ENCODE results near the gene ZNF454.

Gene ZNF454

DNA sequence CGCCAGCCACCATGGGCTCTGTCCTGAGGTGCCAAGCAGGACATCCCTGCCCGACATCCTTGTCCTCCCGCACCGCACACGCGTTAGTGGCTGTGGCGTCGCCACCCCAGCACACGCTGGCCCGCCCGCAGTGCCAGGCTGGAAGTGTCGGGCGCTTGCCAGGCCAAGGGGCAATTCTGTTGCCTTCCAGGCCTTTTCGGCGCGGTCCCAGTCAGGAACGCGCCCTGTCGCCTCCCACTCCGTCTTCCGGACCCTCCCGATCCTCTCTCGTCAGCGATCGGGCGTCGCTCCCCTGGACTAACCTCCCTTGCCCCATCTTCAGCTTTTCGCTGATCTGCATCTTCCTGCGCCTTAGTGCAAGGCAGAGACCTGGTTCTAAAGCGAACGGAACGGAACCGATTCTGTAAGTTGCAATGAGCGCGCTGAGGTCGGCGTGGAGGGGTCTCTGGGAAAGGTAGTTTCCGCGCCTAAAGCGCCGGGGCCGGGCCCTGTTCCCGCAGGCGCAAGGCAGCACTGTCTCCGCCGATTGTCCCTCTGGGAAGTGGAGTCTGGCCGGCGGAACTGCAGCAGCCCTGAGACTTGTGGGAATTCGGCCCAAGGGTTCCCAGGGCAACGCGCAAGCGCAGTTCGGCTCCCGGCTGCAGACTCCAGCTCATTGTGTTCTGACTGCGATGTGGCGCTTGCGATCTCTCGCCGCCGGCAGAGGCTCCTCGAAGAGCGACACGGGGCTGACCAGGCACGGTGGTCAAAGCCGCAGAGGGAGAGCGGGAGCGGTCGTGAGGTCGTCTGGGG, at the start of gene ZNF454:
Gene ZNF454, plus strand, starts transcription at position 630 of the 792 bp plus-strand sequence. CDS start 1,594 bp downstream, outside the sequence.
- no peak for DNase-seq (ENCODE audit: low spot score)

DNA sequence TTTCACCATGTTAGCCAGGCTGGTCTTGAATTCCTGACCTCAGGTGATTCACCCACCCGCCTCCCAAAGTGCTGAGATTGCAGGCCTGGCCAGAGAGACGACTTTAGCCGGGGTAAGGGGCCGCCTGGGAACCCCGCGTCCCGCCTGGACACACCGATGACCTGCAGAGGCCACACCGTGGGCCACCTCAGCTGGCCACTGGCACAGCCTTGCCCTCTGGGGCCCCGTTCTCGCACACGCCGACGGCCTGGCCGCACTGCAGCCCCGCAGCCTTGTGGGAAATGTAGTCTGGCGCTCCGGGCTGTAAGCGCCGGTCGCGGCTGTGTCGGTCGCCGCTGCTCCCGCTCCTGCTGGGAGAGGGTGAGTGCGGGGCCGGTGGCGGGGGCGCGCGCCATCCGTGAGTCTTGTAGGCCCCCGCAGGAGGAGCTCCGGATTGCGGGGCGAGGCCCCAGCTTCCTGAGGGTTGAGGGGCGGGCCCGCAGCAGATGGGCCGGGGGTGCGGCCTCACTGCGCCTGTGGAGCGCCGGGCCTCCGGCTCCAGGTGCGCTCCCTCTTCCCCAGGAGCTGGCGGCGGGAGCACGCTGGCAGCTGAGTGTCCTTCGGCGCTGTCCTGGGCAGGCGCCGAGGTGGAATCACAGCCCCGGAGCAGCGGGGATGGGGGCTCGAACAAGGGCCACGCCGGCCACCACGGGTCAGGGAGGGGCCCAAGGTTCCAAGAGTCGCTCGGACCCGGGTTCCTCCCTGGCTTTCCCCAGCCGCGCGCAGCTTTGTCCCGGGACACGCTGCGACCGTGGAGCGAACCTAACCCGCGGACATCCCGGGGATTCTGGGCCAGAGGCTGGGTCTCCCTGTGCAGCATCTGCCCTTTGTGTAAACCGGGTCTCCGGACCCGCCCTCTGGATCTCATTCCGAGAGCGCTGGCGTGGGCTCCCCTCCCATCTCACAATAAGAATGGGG, 45.1 kb upstream of the ZNF454 start, which contains the start of gene ZFP2:
Gene ZFP2, plus strand, starts transcription at position 299 of the 957 bp plus-strand sequence. CDS start 35,401 bp downstream, outside the sequence.
- peak; percentile 55 for DNase-seq (ENCODE audit: low spot score)

DNA sequence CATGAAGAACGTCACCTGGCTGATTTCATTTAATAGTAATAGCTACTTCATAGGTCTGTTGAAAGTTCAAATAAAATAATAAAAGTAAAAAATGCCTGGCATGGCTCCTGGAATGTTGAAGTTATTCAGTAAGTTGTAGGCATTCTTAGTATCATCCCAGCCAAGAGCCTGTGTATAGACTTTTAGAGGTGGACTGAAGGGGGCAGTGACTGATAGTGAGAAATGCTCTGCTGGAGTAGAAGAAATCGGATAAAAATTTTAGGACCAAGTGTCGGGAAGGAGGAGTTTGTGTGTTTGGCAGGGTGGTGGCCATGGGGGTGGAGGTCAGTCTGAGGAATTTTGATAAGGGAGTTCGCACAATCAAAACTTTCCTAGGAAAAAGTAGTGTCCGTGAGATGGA, 41.7 kb upstream of the ZNF454 start:
- DNase-seq (ENCODE audit: low spot score): no peak

DNA sequence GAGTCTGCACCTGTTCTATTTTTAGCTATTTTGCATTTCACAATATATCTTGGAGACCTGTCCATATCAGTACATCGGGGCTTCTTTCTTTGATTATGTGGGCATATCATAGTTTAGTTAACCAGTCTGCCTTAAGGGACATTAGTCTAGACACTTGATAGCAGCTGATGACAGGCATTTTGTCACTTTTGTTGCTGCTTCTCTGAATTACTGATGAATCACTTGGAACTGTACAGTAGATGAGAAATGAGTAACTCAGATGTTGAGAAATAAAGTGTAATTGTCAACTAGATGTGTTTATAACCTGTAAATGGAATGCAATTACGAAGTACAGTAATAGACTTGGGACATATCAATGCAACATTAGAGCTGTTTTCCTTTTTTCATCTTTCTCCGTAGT, 38.1 kb upstream of the ZNF454 start:
- DNase-seq (ENCODE audit: low spot score): no peak

DNA sequence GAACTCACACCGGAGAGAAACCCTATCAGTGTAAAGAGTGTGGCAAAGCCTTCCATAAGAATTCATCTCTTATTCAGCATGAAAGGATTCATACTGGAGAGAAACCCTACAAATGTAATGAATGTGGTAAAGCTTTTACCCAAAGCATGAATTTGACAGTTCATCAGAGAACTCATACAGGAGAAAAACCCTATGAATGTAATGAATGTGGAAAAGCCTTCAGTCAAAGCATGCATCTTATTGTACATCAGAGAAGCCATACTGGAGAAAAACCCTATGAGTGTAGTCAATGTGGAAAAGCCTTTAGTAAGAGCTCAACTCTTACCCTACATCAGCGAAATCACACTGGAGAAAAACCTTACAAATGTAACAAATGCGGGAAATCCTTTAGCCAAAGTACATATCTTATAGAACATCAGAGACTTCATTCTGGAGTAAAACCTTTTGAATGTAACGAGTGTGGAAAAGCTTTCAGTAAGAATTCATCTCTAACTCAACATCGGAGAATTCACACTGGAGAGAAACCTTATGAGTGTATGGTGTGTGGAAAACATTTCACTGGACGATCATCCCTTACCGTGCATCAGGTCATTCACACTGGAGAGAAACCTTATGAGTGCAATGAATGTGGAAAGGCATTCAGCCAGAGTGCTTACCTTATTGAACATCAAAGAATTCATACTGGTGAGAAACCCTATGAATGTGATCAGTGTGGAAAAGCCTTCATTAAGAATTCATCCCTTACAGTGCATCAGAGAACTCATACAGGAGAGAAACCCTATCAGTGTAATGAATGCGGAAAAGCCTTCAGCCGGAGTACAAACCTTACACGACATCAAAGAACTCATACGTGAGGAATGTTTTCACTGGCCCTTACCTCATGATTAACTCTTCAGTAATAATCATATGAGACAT, 8.9 kb upstream of the ZNF454 start:
- no peak for DNase-seq (ENCODE audit: low spot score)

DNA sequence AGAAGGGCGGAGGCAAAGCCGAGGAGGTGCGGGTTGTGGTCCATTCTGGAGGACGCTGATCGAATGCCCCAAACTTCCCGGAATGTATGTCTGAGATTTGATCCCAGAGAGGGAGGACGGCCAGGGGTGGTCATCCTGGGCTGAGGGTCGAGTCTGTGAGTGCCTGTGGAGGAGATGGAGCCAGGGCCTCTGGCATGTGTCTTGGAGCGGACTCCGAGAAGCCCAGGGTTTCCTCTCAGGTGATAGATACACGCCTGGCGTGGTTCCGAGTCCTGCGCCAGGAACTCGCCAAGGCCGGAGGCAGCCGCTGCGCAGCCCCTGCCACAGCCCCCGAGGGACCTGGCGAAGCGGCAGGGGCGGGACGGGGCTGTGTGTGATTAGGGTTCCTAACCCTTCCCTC, 363 bp downstream of the ZNF454 start:
- DNase-seq (ENCODE audit: low spot score): no peak

DNA sequence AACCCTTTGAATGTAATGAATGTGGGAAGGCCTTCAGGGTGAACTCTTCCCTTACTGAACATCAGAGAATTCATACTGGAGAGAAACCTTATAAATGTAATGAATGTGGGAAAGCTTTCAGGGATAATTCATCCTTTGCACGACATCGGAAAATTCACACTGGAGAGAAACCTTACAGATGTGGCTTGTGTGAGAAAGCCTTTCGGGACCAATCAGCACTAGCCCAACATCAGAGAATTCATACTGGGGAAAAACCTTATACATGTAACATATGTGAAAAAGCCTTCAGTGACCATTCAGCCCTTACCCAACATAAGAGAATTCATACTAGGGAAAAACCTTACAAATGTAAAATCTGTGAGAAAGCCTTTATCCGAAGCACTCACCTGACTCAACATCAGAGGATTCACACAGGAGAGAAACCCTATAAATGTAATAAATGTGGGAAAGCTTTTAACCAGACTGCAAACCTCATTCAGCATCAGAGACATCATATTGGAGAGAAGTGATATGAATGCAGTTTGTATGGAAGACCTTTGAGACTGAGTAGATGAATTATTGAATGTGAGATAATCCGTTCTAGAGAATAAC, 24.6 kb downstream of the ZNF454 start:
- no peak for DNase-seq (ENCODE audit: low spot score)

DNA sequence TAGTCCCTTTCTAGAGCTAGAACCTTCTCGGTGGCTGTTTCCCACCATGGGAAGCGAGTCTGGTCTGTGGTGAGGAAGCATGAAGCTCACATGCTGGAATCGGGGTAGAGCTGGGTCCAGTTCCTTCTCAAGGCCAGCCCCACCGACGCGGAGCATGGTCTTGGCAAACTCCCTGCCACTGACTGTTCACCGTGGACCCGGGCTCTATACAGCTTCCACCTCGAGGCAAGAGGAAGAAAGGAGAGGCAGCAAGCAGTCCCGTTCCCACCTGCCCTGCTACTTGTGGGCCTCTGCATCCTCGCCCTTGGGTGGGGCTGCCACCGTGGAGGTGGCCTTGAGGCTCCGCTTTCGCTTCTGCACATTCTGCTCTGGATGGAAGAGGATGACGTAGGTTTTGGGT, 40.4 kb downstream of the ZNF454 start:
- DNase-seq (ENCODE audit: low spot score): no peak

DNA sequence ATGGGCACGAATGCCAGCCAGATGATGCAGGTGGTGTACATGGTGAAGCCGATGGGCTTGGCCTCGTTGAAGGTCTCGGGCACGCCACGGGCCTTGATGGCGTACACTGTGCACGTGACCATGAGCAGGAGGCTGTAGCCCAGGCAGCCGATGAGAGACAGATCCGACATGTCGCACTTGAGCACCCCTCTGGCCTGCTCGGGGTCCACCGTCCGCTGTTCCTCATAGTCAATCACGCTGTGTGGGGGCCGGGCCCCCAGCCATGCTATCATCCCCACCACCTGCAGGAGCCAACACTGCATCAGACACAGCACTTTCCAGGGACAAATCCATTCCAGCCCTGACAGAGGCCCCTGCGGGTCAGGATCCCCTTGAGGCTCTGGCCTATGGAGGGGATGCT, 41.9 kb downstream of the ZNF454 start:
- no peak for DNase-seq (ENCODE audit: low spot score)

DNA sequence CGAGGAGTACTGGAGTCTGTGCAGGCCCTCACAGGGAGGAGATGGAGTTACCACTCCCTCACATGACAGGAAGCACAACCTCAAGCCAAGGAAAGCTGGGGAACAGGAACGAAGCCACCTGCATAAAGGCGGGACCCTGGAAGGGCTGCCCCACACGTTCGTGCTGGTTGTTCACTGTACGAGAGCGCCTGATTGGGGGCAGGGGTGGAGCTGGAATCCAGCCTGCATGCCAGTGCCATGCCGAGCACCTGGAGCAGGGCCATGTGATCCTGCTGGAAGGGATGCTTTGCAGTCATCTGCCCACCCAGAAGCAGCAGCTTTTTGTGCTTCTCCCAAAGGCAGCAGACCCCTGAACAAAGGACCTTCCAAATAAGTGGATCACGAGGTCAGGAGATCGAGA, 42.7 kb downstream of the ZNF454 start:
- DNase-seq (ENCODE audit: low spot score): no peak

DNA sequence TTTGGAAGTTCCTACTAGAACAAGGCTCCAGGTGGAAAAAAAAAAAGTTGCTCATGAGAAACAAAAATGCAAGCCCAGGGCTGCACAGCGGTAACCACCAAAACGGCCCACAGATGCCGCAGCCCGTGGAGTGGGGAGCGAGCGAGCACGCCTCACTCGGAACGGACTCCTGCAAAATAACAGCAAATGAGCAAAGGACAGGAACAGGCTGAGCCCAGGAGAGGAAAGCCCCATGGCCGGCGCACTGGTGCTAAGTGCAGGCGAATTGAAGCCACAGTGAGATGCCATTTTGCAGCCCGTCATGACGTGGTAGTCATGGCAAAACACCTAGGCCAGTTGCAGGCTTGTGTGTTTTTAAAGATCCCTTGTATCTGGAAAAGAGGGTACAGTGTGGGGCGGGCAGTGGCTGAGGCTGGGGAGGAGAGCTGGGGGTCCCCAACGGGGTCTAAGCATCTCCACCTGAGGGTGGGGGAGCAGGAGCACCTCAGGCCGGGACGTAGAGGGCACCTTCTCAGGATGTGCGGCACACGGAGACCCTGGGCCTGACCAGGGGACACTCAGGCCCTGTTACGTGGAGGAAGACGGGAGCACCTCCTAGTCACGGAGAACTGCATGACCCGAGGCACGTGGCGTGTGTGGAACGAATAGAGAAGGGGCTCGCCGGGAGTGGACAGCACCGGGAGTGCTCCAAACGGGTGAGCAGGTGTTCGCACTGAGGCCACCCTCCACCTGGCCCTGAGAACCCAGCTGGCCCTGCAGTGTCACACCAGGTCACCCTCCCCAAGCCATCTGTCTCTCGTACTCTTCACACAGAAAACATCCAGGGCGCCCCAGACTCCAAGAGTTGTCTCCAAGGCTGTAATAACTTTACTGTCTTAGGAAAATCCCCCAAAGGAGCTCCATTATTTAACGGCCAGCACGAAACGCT, 43.4 kb downstream of the ZNF454 start:
- DNase-seq (ENCODE audit: low spot score): no peak

DNA sequence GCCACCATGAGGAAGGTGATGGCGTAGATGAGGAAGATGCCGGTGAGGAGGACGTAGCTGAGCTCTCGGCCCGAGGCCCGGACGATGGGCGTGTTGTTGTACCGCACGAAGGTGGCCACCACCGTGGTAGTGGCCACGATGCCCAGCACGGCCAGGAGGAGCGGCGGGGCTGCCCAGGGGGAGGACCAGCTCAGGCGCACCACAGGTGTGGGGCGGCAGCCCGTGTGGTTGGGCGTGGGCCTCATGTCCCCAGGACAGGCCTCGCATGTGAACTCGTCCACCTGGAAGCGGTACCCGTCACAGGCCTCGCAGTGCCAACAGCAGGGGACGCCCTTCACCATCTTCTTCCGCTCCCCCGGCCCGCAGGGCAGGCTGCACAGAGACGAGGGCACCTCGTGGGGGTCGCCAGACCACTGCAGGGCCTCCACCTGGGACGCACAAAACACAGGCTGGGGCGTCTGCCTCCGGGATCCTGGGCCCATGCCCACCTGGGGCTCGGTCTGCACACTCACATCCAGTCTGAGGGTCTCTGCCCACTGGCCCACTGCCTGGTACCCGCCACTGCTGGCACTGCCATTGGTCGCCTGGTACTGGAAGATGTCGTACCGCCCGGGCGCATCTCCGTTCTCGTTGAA, 45.4 kb downstream of the ZNF454 start:
- no peak for DNase-seq (ENCODE audit: low spot score)

DNA sequence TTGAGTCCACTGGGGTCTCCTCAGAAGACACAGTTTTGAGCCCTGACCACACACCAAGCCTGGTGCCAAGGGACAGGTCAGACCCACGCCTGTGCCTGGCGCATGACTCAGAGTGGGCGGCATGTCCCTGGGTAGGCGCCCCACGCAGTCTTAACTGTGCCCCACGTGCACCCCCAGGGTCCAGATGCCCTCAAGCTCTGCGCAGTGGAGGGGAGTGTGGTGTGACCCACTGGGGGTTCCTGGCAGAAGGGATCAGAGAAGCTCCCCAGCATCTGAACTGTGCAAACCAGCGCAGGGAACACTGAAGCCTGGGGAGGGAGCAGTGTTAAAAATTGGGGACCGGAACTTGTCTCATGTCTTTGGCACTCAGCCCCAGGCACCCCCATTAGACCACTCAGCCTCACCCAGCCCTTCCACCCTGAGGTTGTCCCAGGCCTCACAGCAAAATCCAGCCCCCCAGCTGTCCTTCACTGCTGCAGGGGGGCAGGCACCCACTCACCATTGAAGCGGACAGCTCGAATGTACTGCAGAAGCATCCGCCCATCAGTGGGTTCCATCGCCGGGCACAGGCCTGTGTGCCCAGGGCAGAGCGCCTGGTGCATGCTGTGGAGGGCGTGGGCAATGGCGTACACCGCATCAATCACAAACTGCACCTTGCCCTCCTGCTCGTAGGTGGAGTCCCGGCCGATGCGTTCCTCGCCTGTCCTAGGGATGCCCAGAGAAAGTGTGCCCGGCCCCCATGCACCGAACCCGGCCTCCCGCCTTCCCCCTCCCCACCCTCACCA, 47.6 kb downstream of the ZNF454 start:
- DNase-seq (ENCODE audit: low spot score): no peak

DNA sequence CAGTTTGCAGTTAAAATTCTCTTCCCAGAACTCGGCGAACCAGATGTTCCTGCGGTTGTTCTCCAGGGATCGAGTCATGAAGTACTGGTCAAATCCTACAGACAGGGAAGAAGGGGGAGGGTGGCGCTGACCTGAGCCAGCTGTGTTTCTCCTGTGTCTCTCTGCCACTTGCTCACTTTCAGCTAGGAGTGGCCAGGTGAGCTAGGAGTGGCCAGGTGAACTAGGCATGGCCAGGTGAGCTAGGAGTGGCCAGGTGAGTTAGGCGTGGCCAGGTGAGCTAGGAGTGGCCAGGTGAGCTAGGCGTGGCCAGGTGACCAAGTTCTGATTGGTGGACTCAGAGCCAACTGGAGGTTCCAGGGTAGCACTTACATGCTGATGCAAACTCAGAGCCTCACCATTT, 48.3 kb downstream of the ZNF454 start:
- DNase-seq (ENCODE audit: low spot score): no peak

DNA sequence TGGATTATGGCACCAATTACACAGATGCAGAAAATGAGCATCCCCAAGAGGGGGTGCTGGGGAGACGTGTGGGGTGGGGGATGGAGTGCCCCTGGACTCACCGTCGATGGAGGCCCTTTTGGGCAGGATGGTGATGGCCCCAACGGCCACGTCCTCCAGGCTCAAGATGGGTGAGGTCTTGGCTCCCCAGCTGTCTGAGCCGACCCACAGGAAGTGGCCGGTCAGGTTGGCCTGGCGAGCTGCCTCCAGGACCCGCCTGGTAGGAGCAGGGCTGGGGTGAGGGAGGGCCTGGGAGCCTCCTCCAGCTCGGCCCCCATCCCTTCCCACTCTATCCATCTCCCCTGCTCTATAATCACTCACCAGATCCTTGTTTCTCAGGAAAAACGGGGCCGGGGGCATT, 49.5 kb downstream of the ZNF454 start:
- DNase-seq (ENCODE audit: low spot score): no peak

DNA sequence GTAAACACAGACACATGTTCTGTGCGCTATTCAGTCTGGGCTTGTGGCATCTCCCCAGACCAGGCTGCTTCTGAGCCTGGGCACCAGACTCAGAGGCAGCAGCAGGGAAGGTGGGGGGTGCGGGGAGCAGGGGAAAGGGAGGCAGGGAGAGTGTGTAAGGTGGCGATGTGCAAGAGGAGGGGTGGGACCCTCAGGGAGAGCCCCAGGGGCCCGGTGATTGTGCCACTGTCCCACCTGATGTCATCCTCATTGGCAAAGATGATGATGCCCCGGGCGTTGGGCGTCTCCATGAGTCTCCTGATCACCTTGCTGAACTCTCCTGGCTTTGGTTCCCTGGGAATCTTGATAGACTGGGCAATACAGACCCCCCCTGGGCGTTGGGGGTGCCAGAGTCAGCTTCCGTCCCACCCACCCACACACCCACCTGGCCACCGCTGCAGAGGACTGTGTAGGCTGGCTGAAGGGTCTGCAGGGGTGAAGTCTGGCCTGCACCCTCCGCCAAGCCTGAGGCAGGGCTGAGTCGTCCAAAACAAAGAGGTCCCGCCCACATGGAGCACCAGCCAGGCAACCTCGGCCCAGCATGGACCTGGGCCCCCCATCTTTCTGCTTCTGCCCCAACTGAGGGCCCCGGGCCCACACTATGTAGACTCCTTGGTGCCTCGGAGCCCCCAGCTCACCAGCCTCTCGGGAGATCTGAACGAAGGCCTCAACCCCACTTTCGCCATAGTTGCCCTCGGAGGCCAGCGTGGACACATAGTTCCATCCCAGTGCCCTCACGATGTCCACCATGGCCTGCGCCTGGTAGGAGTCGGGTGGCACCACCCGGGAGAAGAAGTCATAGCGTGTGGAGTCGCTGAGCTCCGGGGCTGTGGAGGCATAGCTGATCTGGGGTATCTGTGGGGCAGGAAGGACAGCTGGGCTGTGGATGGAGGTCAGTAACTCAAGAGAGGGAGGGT, 50.5 kb downstream of the ZNF454 start:
- no peak for DNase-seq (ENCODE audit: low spot score)

DNA sequence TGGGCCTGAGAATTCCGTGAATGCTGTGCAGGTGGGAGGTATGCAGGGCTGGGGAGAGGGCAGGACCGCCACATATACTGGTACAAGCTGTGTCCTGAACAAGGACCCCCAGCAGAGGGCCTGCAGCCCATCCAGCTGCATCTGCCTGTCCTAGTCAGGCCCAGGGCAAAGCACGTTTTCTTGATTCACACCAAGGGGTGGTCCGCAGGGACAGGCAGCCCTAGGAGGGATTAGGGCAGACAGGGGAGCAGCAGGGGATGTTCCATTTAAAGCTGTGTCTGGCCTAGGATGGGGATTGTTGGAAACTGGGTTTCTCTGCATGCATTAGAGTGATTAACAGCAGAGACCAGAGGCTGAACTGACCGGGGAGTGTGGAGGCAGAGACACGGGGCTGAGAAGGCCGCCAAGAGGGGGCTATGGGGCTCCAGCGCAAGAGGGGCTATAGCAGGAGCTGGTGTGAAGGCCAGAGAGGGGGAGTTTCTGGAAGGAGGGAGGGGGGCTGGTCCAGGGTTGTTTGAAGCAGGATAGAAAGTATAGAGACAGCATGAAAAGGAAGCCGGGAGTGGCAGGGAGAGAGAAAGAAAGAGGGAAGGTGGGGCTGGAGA, 51.4 kb downstream of the ZNF454 start:
- no peak for DNase-seq (ENCODE audit: low spot score)

Data from HuH-7.5 (cell line).